HG02870 (cell line): ENCODE data around the gene DBF4B.

ENCODE experiments used
- ATAC-seq: cut with Tn5 transposase; IDR thresholded peaks from one replicate; pipeline ENCODE4 v1.9.1; 2021; ENCODE audit warnings: mild to moderate bottlenecking, moderate library complexity; ENCODE audit not compliant: unreplicated experiment

Gene DBF4B

GRCh38 chr17:44759086-44759915 lies 50.8 kb downstream of the DBF4B start:
- no peak for ATAC-seq

GRCh38 chr17:44759916-44760243 lies 51.4 kb downstream of the DBF4B start:
- ATAC-seq, result no peak

DNA sequence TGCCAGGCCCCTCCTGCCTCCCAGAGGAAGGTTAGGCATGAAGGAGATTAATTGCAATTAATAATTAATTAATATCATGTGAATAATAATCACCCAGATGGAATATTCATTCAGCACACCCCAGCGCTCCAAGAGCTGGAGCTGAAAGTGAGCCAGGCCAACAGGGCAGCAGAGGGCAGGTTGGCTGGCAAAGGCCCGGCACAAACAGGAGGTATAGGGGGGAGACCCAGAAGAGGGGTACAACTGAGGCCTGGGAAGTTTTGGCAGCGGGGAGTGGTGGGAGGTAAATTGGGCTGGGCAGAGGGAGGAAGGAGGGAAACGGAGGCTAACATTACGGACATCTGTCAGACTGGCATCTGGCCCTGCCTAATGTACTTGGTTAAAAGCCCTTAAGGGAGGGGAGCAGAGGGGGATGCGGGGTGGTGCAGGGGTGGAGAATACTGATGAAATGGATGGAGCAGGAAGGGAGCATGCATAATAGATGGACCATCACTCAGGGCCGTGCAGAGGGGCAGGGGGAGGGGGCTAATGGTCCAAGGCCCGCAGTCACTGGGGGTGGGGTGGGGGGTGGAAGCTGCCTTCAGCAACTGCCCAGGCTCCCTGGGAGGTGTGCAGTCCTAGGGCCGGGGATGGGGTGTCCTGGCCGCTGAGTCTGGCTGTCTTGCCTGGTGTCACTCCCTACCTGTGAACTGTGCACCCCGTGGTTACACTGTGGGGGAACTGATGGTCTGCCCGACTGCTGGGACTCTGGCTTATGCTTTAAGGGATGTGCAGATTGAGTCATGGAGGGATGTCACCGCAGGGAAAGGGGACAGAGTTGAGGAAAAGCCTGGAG lies 52.2 kb downstream of the DBF4B start:
- no peak for ATAC-seq

DNA sequence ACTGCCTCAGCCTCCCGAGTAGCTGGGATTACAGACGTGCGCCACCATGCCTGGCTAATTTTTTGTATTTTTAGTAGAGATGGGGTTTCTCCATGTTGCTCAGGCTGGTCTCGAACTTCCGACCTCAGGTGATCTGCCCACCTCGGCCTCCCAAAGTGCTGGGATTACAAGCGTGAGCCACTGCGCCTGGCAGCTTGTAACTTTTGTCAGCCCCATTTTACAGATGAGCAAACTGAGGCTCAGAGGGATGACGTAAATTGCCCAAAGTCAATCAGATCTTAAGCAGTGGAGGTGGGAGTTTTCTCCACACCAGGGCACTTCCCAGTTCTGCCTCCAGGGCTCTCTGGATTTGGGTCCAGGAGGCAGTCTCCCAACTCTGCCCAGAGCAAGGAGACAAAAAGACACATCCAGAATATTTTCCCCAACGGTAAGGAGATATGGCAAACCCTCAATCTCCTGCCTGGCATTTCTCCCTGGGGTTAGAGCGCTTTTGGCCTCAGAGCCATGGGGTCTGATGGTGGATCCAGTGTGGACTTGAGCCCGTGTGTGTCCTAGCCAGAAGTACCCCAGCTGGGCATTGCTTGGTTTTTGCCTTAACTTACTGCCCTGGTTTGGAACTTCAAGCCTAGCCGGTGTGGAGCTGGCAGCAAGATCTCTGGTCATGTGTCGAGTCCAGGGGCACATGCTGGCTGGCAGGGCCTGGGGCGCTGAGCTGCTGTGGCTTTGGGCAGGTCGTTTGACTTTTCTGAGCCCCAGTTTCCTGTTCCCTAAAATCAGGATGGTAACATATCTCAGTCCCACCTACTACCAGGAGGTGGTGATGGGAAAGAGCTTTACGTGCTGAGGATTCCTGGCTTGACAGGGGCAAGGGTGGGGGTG lies 53.7 kb downstream of the DBF4B start:
- no peak for ATAC-seq

GRCh38 chr17:44763170-44763569 lies 54.7 kb downstream of the DBF4B start:
- no peak for ATAC-seq

DNA sequence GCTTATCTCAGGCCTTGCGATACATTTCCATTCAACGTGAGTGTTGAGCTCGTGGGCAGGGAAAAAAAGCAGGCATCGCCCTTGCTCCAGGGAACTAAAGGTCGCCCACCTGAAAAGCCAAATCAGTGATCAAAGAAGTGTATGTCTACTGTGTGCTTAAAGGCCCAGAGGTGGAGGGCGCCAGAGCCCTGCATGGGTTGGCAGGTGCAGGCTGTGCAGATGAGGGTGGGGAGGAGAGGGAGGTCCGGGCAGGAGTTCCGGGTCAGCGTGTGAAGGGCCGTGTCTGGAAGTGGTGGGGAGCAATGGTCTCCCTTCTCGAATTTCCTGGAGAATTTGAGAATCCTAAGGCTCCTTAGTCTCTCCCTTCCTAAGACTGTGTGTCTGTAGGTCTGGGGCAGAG lies 57.5 kb downstream of the DBF4B start:
- no peak for ATAC-seq

GRCh38 chr17:44766409-44767038 lies 58.1 kb downstream of the DBF4B start:
- ATAC-seq, result no peak

- ATAC-seq, result no peak
Measured at GRCh38 chr17:44767493-44767892, 59.0 kb downstream of the DBF4B start.

DNA sequence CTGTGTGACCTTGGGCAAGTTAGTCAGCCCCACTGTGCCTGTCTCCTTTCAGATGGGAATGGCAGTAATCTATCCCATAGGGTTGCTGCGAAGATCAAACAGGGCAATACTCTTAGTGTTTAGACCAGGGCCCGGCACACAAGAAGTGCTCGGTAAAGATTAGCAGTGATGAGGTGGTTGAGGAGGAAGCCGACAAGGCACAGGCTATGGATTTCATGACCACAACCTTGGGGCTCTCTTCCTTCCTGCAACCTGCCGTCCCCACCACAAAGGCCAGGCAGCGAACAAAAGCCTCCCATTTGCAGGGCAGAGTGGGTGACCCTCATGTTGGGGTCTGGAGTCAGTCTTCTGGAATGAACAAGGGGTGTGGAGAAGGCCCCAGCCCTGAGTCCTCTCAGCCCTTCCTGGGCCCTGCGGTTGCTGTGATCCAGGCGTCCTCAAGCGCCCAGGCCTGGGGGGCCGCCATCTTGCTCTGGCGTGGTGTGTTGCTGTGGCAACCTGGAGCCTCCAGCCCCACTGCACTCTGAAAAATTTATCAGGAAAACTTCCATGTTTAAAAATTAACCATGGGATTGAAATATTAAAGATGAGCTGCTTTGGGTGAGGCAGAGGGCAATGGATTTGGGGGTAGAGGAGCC lies 60.2 kb downstream of the DBF4B start:
- ATAC-seq, result no peak

GRCh38 chr17:44769230-44769629 lies 60.8 kb downstream of the DBF4B start:
- no peak for ATAC-seq

GRCh38 chr17:44769647-44770084 lies 61.2 kb downstream of the DBF4B start:
- ATAC-seq, result no peak

DNA sequence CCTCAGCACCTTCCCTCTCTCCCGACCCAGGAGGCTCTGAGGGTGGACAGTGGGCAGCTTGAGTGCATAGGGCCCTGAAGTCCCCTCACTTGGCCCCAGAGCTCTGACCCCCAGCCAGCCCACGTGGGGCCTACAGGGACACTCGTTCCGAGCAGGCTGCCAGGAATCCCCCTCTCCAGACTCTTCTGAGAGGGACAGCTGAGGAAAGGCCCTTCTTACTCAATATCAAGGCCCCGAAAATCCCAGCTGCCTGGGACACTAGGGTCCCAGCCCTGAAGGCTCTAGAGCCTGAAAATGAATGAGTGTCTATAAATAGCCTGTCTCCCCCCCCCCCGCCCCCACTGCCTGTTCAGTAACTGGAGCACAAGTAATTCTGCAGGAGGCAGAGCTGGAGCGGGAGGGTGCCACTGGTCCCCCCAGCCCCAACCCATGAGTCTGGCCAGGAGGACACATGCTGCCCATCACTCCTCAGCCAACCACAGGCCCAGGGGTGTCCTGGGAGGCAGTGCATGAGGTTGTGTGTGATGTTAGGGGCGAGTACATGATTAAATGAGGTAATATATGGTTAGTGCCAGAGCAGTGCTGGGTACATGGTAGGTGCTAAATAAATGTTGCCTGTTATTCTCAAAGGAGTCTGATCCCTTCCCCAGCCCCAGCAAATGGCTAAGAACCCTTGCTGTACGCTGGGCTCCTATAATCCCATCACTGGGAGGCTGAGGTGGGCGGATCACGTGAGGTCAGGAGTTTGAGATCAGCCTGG lies 61.9 kb downstream of the DBF4B start:
- ATAC-seq, result no peak

DNA sequence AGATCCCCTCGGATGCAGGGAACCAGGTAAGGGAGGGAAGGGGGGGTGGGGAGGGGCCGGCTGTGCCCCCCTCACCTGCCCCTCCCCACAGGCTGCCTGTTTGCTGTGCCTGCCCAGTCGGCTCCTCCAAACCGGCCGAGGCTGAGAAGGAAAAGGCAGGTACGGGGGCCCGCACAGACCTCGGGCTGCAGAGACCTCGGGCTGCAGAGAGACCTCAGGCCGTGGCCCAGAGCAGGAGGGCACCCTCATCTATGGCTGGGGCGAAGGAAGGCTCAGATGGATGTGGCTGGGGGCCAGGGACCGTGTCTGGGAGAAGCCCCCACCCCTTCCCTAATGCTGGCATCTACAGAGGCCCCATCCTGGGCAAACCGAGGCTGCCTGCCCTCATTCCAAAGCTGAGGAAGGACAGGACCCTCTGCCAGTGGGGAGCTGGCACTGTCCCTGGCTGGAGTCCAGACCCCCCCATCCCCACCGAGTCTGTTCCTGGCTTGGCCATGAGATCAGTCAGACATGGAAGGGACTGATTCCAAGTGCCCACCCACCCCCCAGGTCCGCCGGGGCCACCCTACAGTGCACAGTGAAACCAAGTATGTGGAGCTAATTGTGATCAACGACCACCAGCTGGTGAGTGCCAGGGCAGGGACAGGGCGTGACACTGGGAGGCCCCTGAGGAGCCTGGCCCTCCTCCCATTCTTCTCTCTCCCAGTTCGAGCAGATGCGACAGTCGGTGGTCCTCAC lies 64.0 kb downstream of the DBF4B start:
- no peak for ATAC-seq

DNA sequence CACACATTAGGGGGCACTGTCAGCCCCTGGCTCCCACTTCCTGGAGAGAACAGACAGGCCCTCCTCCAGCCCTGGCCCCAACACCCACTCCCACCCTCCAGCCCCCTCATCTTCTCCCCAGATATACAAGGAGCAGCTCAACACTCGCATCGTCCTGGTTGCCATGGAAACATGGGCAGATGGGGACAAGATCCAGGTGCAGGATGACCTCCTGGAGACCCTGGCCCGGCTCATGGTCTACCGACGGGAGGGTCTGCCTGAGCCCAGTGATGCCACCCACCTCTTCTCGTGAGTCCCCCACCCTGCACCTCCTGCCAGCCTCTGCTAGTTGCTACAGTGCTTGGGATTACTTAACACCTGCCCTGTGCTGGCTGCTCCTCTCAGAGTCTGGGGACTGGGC lies 64.7 kb downstream of the DBF4B start:
- no peak for ATAC-seq

GRCh38 chr17:44774271-44775135 lies 66.0 kb downstream of the DBF4B start:
- no peak for ATAC-seq

GRCh38 chr17:44775136-44775837 lies 66.8 kb downstream of the DBF4B start:
- ATAC-seq, result peak; percentile 85
